SK-N-SH (cell line): ENCODE measurements around the gene ASTN2. TPM values are rescaled to one million over a fixed set of nuclear protein-coding genes. Genes with fewer than 3 reads are reported as not detected.

ENCODE experiments used
- CTCF ChIA-PET: fragments of 300-600, 350-600 bp; formaldehyde crosslinking; extraction: SDS; loops from one replicate; lab custom pipeline; 2021; lab: Yijun Ruan, JAX
- POLR2A ChIA-PET: fragments of 350-600 bp; sonication (Branson Sonifier 250); formaldehyde crosslinking; extraction: SDS; loops from one replicate; lab custom pipeline; 2020; ENCODE audit warnings: antibody characterized with exemption, inconsistent platforms; lab: Yijun Ruan, JAX
- DNase-seq: peaks from one replicate; pipeline ENCODE4 v3.0.0; 2012
- H2AFZ ChIP-seq: fragments of 200-600 bp; sonication (generic); 2 replicates; pipeline ENCODE4 v1.8.1; 2016; ENCODE audit warnings: antibody characterized with exemption, mild to moderate bottlenecking, low read depth
- H3F3A ChIP-seq: fragments of 200-600 bp; sonication (generic); replicated peaks from 2 replicates; pipeline ENCODE3; 2016; ENCODE audit warnings: antibody characterized with exemption, mild to moderate bottlenecking; ENCODE audit not compliant: insufficient read depth
- H3K27ac ChIP-seq, 2 experiments: fragments of 200-500 bp in 1 of 2; fragments of 200-600 bp in 1 of 2; sonication (Bioruptor generic) in 1 of 2; sonication (generic), shearing (Covaris generic) in 1 of 2; 2 replicates each; pipeline versions ENCODE4 v1.5.1 to v1.6.1; 2014 to 2016; ENCODE audit warnings: low read depth in 2 of 2, inconsistent platforms in 1 of 2, low read length in 1 of 2, mild to moderate bottlenecking in 1 of 2, mixed read lengths in 1 of 2
- H3K27me3 ChIP-seq: fragments of 200-600 bp; sonication (generic), shearing (Covaris generic); 2 replicates; pipeline ENCODE4 v1.6.1; 2016; ENCODE audit warnings: mixed run types; ENCODE audit not compliant: insufficient read depth
- H3K36me3 ChIP-seq, 2 experiments: fragments of 200-500 bp in 1 of 2; fragments of 200-600 bp in 1 of 2; sonication (Bioruptor generic) in 1 of 2; sonication (generic) in 1 of 2; replicated peaks in 1 of 2; 2 replicates each; pipeline versions ENCODE3 to v1.5.1; 2014 to 2016; ENCODE audit warnings: low read length in 1 of 2, mild to moderate bottlenecking in 1 of 2; ENCODE audit not compliant: insufficient read depth in 2 of 2, control insufficient read depth in 1 of 2
- H3K4me1 ChIP-seq, 2 experiments: fragments of 200-500 bp in 1 of 2; fragments of 200-600 bp in 1 of 2; sonication (Bioruptor generic) in 1 of 2; sonication (generic), shearing (Covaris generic) in 1 of 2; 2 replicates each; pipeline versions ENCODE4 v1.5.1 to v1.6.1; 2014 to 2016; ENCODE audit warnings: low read depth in 1 of 2, low read length in 1 of 2, mixed run types in 1 of 2; ENCODE audit not compliant: insufficient read depth in 2 of 2, control insufficient read depth in 1 of 2
- H3K4me2 ChIP-seq: fragments of 200-600 bp; sonication (generic), shearing (Covaris generic); 2 replicates; pipeline ENCODE4 v1.6.1; 2017; ENCODE audit warnings: mixed run types
- H3K4me3 ChIP-seq, 2 experiments: fragments of 200-500 bp in 1 of 2; fragments of 200-600 bp in 1 of 2; sonication (Bioruptor generic) in 1 of 2; sonication (generic), shearing (Covaris generic) in 1 of 2; 2 replicates each; pipeline versions ENCODE4 v1.5.1 to v1.8.1; 2014 to 2016; ENCODE audit warnings: low read depth in 2 of 2, inconsistent platforms in 1 of 2, low read length in 1 of 2, mild to moderate bottlenecking in 1 of 2, mixed read lengths in 1 of 2, moderate library complexity in 1 of 2
- H3K79me2 ChIP-seq: fragments of 200-600 bp; sonication (generic); 2 replicates; pipeline ENCODE4 v1.8.1; 2017; ENCODE audit warnings: mild to moderate bottlenecking; ENCODE audit not compliant: insufficient read depth
- H3K9ac ChIP-seq: fragments of 200-600 bp; sonication (generic); 2 replicates; pipeline ENCODE4 v1.6.1; 2017; ENCODE audit warnings: mixed run types
- H3K9me2 ChIP-seq: fragments of 200-600 bp; sonication (generic); 2 replicates; pipeline ENCODE4 v1.6.1; 2017; ENCODE audit warnings: mixed run types
- H3K9me3 ChIP-seq: fragments of 200-600 bp; sonication (generic); 2 replicates; pipeline ENCODE4 v1.6.1; 2017; ENCODE audit warnings: mixed run types, mild to moderate bottlenecking, moderate library complexity
- H4K20me1 ChIP-seq: fragments of 200-600 bp; sonication (generic); 2 replicates; pipeline ENCODE4 v1.6.1; 2017; ENCODE audit warnings: mild to moderate bottlenecking, mixed run types; ENCODE audit not compliant: insufficient read depth
- CHD2 ChIP-seq: fragments of 150-350 bp; IDR thresholded peaks from 2 replicates; pipeline ENCODE4 v1.6.1; 2018; ENCODE audit warnings: low read length; ENCODE audit not compliant: partially characterized antibody
- CTCF ChIP-seq: fragments of 200-600 bp; sonication (generic); IDR thresholded peaks from 2 replicates; pipeline ENCODE4 v1.6.1; 2017; ENCODE audit warnings: antibody characterized with exemption, mild to moderate bottlenecking, moderate library complexity
- ELF1 ChIP-seq: IDR thresholded peaks from 2 replicates; pipeline ENCODE4 v1.4.0; 2012
- EP300 ChIP-seq, 2 experiments: IDR thresholded peaks; 2 replicates each; pipeline versions ENCODE4 v1.4.0 to v1.6.1; 2012; ENCODE audit warnings: borderline replicate concordance in 1 of 2, low read depth in 1 of 2, low read length in 1 of 2
- FOXJ3 ChIP-seq: sonication (generic); formaldehyde crosslinking; IDR thresholded peaks from 2 replicates; pipeline ENCODE4 v1.5.1; 2020; ENCODE audit warnings: mild to moderate bottlenecking, missing genetic modification reagents
- FOXM1 ChIP-seq: IDR thresholded peaks from 2 replicates; pipeline ENCODE4 v1.4.0; 2012; ENCODE audit warnings: low read depth, mild to moderate bottlenecking
- GABPA ChIP-seq: IDR thresholded peaks from 2 replicates; pipeline ENCODE4 v1.4.0; 2012; ENCODE audit warnings: low read depth, mild to moderate bottlenecking
- GATA2 ChIP-seq: sonication (generic); formaldehyde crosslinking; IDR thresholded peaks from 2 replicates; pipeline ENCODE4 v1.5.0; 2020; ENCODE audit warnings: mild to moderate bottlenecking, missing genetic modification reagents
- IRF3 ChIP-seq: fragments of 150-350 bp; IDR thresholded peaks from 2 replicates; pipeline ENCODE4 v1.6.1; 2016; ENCODE audit warnings: mild to moderate bottlenecking, low read depth, low read length
- JUND ChIP-seq: IDR thresholded peaks from 2 replicates; pipeline ENCODE4 v1.4.0; 2012
- MEF2A ChIP-seq: IDR thresholded peaks from 2 replicates; pipeline ENCODE4 v1.4.0; 2012; ENCODE audit warnings: low read depth, borderline replicate concordance
- MXI1 ChIP-seq: IDR thresholded peaks from 2 replicates; pipeline ENCODE4 v1.6.1; 2012; ENCODE audit warnings: mild to moderate bottlenecking, low read depth, low read length, improper control_type of control experiment
- NFIC ChIP-seq: IDR thresholded peaks from 2 replicates; pipeline ENCODE4 v1.4.0; 2012; ENCODE audit warnings: borderline replicate concordance
- PBX3 ChIP-seq: IDR thresholded peaks from 2 replicates; pipeline ENCODE4; 2012
- POLR2AphosphoS5 ChIP-seq: IDR thresholded peaks from 2 replicates; pipeline ENCODE4 v1.6.1; 2012; ENCODE audit warnings: low read depth, low read length
- RCOR1 ChIP-seq: fragments of 150-350 bp; IDR thresholded peaks from 2 replicates; pipeline ENCODE4 v1.6.1; 2017; ENCODE audit warnings: antibody characterized with exemption, low read length
- REST ChIP-seq: IDR thresholded peaks from 2 replicates; pipeline ENCODE4 v1.6.1; 2012; ENCODE audit warnings: mild to moderate bottlenecking, low read depth, low read length, moderate library complexity
- SIN3A ChIP-seq: IDR thresholded peaks from 2 replicates; pipeline ENCODE4 v1.6.1; 2012; ENCODE audit warnings: low read depth, mild to moderate bottlenecking, low read length, moderate library complexity, borderline replicate concordance
- SMC3 ChIP-seq: IDR thresholded peaks from 2 replicates; pipeline ENCODE4 v1.6.1; 2012; ENCODE audit warnings: low read depth, low read length, improper control_type of control experiment
- TAF1 ChIP-seq: IDR thresholded peaks from 2 replicates; pipeline ENCODE4 v1.6.1; 2012; ENCODE audit warnings: low read depth, mild to moderate bottlenecking, low read length, moderate library complexity, borderline replicate concordance
- TEAD4 ChIP-seq: IDR thresholded peaks from 2 replicates; pipeline ENCODE4 v1.4.0; 2012; ENCODE audit warnings: mild to moderate bottlenecking, borderline replicate concordance; ENCODE audit not compliant: insufficient read depth
- USF2 ChIP-seq: fragments of 150-350 bp; IDR thresholded peaks from 2 replicates; pipeline ENCODE4 v1.6.1; 2017; ENCODE audit warnings: antibody characterized with exemption, low read length, low read depth, borderline replicate concordance
- WGBS: methylation state at CpG from one replicate; pipeline ENCODE4 v1.1.6; 2017; ENCODE audit warnings: low lambda C conversion rate; 5-methylcytosine and 5-hydroxymethylcytosine counted together
- polyA plus RNA-seq, 3 experiments: library from polyadenylated mRNA; depleted of rRNA; stranded (reverse); fragments of >200 nt; gene quantifications; 2 replicates each; pipeline ENCODE4 v1.2.3, GENCODE V29; 2012

ASTN2 gene
- polyA plus RNA-seq, 1 of the 3 experiments (the other 2 are of a cell fraction): 6.6 TPM

GRCh38 chr9:116599342-116599884 is 815.4 kb downstream of the ASTN2 start:
- H3K4me1 ChIP-seq: peaks cover 0 to 10% of the 10 kb centered on the region in 2 experiments; a peak in 2 of 4 replicates
- 66% methylated on average over 2 of the region's 2 CpGs for WGBS
- no peak overlapping the region for H3K9ac ChIP-seq
- POLR2A ChIA-PET: no interaction called here
- no peak overlapping the region for H3K4me3 ChIP-seq
- H4K20me1 ChIP-seq: no peaks in the 10 kb centered on the region
- CTCF ChIA-PET: interaction anchor here (1.1 to 1.3 kb wide), 2 partner anchors 10 to 28 kb away, joined by 3 read pairs; no protein-coding TSS in a partner anchor
- TF ChIP-seq RCOR1 (peak; percentile 71), USF2 (no peak), SMC3 (no peak), PBX3 (no peak), CTCF (peak; percentile 30; the same call in 1 of the 2 replicates), TEAD4 (no peak), TAF1 (no peak), MXI1 (peak; percentile 34; the same call in 1 of the 2 replicates), MEF2A (no peak), SIN3A (no peak), ELF1 (no peak), IRF3 (no peak), CHD2 (peak; percentile 50), JUND (no peak), REST (no peak), EP300 (IDR thresholded peaks at IDR 0.05; ENCODE audit: borderline replicate concordance in 1 of 2, low read depth in 1 of 2, low read length in 1 of 2) (peak in 1 of 2 experiments; percentile 67; a peak in 2 of 4 replicates), POLR2AphosphoS5 (no peak), GATA2 (CRISPR knock-in tag) (peak; percentile 58), FOXJ3 (CRISPR knock-in tag) (no peak), FOXM1 (no peak), GABPA (no peak), NFIC (no peak)
- H3F3A ChIP-seq: no peaks in the 10 kb centered on the region
- H3K79me2 ChIP-seq: no peaks in the 10 kb centered on the region
- no peaks in the 10 kb centered on the region for H3K9me2 ChIP-seq
- peak overlapping the region in 1 of 2 experiments; percentile 48; a peak in 2 of 4 replicates for H3K27ac ChIP-seq
- DNase-seq: peak; percentile 33
- no peak overlapping the region for H3K4me2 ChIP-seq
- no peak overlapping the region for H2AFZ ChIP-seq
- no peaks in the 10 kb centered on the region for H3K27me3 ChIP-seq
- H3K36me3 ChIP-seq: peaks cover 0 to 6% of the 10 kb centered on the region in 2 experiments
- no peaks in the 10 kb centered on the region for H3K9me3 ChIP-seq
